ENCODE measurements around the gene EML6. TPM values are rescaled to one million over a fixed set of nuclear protein-coding genes. Genes with fewer than 3 reads are reported as not detected.
A peak's percentile ranks its signal among the peaks of the same experiment; 100 is the strongest.

EML6 gene
- polyA plus RNA-seq, 1 donor (not counting 4 experiments of a cell fraction or from before 2014, with no cell fraction given), result 0.96 TPM

DNA sequence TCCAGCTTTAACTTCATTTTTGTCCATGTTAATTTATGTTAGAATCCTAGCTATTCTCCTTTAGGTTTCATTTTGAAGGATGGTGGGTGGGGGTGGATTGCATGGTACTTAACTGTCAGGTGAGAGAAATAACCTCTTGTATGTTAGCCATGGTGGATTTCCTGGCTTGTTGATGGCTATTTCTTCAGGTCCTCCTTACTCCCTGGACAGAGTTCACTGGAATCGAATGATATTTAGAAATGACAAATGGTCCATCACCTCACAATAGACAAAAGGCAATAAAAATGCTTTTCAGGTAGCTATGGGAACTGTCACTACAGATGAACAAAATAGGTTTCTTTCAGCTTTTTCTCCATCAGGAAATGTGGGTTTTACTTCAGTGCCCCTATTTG, 91.7 kb downstream of the EML6 start:
- H3K79me2 ChIP-seq (ENCODE audit: control insufficient read depth, insufficient read depth, low read length), result no peaks in the 10 kb centered on the region
- no peaks in the 10 kb centered on the region for H3K27me3 ChIP-seq (ENCODE audit: control insufficient read depth, extremely low read depth, insufficient read depth, low read length)
- H3K4me1 ChIP-seq (ENCODE audit: control insufficient read depth, extremely low read depth, insufficient read depth, low read length), result peaks cover 36% of the 10 kb centered on the region
- H3K4me2 ChIP-seq (ENCODE audit: control insufficient read depth, extremely low read depth, insufficient read depth, low read depth, low read length), result peak overlapping the region; percentile 91
- H3K36me3 ChIP-seq (ENCODE audit: control insufficient read depth in 2 of 2, extremely low read depth in 1 of 2, insufficient read depth in 2 of 2, low read length in 2 of 2), result no peaks in the 10 kb centered on the region
- FAIRE-seq (peak; percentile 23), DNase-seq (ENCODE audit: low read depth, low spot score) (no peak)
- H2AFZ ChIP-seq (ENCODE audit: control insufficient read depth, low read length), result peak overlapping the region; percentile 74
- H3K9me3 ChIP-seq (ENCODE audit: control insufficient read depth, low read depth, low read length), result no peaks in the 10 kb centered on the region
- no peaks in the 10 kb centered on the region for H3K9me1 ChIP-seq (ENCODE audit: control insufficient read depth, extremely low read depth, insufficient read depth, low read length)
- H3K9ac ChIP-seq (ENCODE audit: control insufficient read depth, extremely low read depth, insufficient read depth, low read length), result peak overlapping the region; percentile 36
- TF ChIP-seq, protein P1, sequence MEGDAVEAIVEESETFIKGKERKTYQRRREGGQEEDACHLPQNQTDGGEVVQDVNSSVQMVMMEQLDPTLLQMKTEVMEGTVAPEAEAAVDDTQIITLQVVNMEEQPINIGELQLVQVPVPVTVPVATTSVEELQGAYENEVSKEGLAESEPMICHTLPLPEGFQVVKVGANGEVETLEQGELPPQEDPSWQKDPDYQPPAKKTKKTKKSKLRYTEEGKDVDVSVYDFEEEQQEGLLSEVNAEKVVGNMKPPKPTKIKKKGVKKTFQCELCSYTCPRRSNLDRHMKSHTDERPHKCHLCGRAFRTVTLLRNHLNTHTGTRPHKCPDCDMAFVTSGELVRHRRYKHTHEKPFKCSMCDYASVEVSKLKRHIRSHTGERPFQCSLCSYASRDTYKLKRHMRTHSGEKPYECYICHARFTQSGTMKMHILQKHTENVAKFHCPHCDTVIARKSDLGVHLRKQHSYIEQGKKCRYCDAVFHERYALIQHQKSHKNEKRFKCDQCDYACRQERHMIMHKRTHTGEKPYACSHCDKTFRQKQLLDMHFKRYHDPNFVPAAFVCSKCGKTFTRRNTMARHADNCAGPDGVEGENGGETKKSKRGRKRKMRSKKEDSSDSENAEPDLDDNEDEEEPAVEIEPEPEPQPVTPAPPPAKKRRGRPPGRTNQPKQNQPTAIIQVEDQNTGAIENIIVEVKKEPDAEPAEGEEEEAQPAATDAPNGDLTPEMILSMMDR (optimal IDR thresholded peaks at IDR 0.05 in 1 of 3, IDR thresholded peaks at IDR 0.05 in 1 of 3, conservative IDR thresholded peaks at IDR 0.05 in 1 of 3; ENCODE audit: extremely low read depth in 1 of 3, insufficient read depth in 2 of 3, low read length in 3 of 3), result no peak
- no peak for TF ChIP-seq EZH2 (IDR thresholded peaks at IDR 0.05; ENCODE audit: low read length)
- dilution Hi-C loops (cut with MboI; ENCODE audit: extremely low pct_ligation_motif_present, low sequenced_read_pairs), result no loop called here
- peak overlapping the region in 2 of 3 experiments; percentile 42 to 65 for H3K4me3 ChIP-seq (ENCODE audit: control insufficient read depth in 2 of 3, extremely low read depth in 1 of 3, insufficient read depth in 2 of 3, low read depth in 1 of 3, low read length in 3 of 3)
- H3K27ac ChIP-seq (ENCODE audit: control insufficient read depth, insufficient read depth, low read length), result peak overlapping the region; percentile 29
- no peaks in the 10 kb centered on the region for H4K20me1 ChIP-seq (ENCODE audit: control insufficient read depth, extremely low read depth, insufficient read depth, low read length)

DNA sequence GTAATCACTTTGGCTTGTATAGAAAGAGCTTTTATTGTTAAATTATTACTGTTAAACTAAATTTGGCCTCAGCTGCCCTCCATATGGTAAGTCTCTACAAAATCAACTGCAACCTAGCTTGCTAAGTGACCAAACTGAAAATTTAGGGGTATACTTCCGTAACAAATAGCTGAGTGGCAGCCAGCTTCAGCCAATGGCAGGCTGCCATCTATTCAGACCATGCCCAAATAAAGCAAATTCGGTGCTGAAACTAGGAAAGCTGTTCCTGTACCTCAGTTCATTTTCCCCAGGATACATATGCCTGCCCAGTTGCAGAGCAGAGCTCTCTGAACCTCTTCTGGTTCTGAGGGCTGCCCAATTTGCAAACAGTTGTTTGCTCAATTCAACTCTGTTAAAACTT, 94.8 kb downstream of the EML6 start:
- DNase-seq (ENCODE audit: low read depth, low spot score) (no peak), FAIRE-seq (no peak)
- Histone ChIP-seq H3K4me1 (ENCODE audit: control insufficient read depth, extremely low read depth, insufficient read depth, low read length) (peaks cover 33% of the 10 kb centered on the region), H3K9ac (ENCODE audit: control insufficient read depth, extremely low read depth, insufficient read depth, low read length) (no peak overlapping the region), H4K20me1 (ENCODE audit: control insufficient read depth, extremely low read depth, insufficient read depth, low read length) (no peaks in the 10 kb centered on the region), H3K27me3 (ENCODE audit: control insufficient read depth, extremely low read depth, insufficient read depth, low read length) (no peaks in the 10 kb centered on the region), H3K36me3 (ENCODE audit: control insufficient read depth in 2 of 2, extremely low read depth in 1 of 2, insufficient read depth in 2 of 2, low read length in 2 of 2) (no peaks in the 10 kb centered on the region), H3K4me3 (ENCODE audit: control insufficient read depth in 2 of 3, extremely low read depth in 1 of 3, insufficient read depth in 2 of 3, low read depth in 1 of 3, low read length in 3 of 3) (no peak overlapping the region), H3K79me2 (ENCODE audit: control insufficient read depth, insufficient read depth, low read length) (no peaks in the 10 kb centered on the region), H3K27ac (ENCODE audit: control insufficient read depth, insufficient read depth, low read length) (no peak overlapping the region), H3K9me1 (ENCODE audit: control insufficient read depth, extremely low read depth, insufficient read depth, low read length) (no peaks in the 10 kb centered on the region), H3K4me2 (ENCODE audit: control insufficient read depth, extremely low read depth, insufficient read depth, low read depth, low read length) (no peak overlapping the region), H3K9me3 (ENCODE audit: control insufficient read depth, low read depth, low read length) (no peaks in the 10 kb centered on the region), H2AFZ (ENCODE audit: control insufficient read depth, low read length) (no peak overlapping the region)
- TF ChIP-seq, protein P1 (optimal IDR thresholded peaks at IDR 0.05 in 1 of 3, IDR thresholded peaks at IDR 0.05 in 1 of 3, conservative IDR thresholded peaks at IDR 0.05 in 1 of 3; ENCODE audit: extremely low read depth in 1 of 3, insufficient read depth in 2 of 3, low read length in 3 of 3), result no peak
- TF ChIP-seq EZH2 (IDR thresholded peaks at IDR 0.05; ENCODE audit: low read length), result no peak
- dilution Hi-C loops (cut with MboI; ENCODE audit: extremely low pct_ligation_motif_present, low sequenced_read_pairs), result no loop called here

Measured in keratinocyte (primary cell).